Body of pancreas (tissue), 4 donors: Measurements from ENCODE around the gene CFAP92. TPM values are rescaled to one million over a fixed set of nuclear protein-coding genes. Genes with fewer than 3 reads are reported as not detected.

ENCODE experiments used
- ATAC-seq: fragments of 150-250 bp; one replicate; pipeline ENCODE4 v1.9.1; 2016
- DNase-seq, 4 donors: peaks; one replicate each; pipeline ENCODE4 v3.0.0-alpha.2; 2019
- H3K27ac ChIP-seq, 4 donors: fragments of 200-600 bp; sonication (generic); 1 replicate in 3 of 4; 2 replicates in 1 of 4; pipeline versions ENCODE4 v1.5.1 to v1.6.1; 2016 to 2019; ENCODE audit warnings: mild to moderate bottlenecking in 1 of 4, mixed read lengths in 1 of 4, moderate library complexity in 1 of 4
- H3K27me3 ChIP-seq, 2 donors: fragments of 200-600 bp; sonication (generic); one replicate each; pipeline ENCODE4 v1.6.0; 2016; ENCODE audit warnings: mild to moderate bottlenecking in 1 of 2
- H3K36me3 ChIP-seq, 2 donors: fragments of 200-600 bp; sonication (generic); replicated peaks in 1 of 2; 2 replicates each; pipeline ENCODE4 v1.5.1; 2016; ENCODE audit warnings: low read depth in 2 of 2; ENCODE audit not compliant: insufficient read depth in 1 of 2
- H3K4me1 ChIP-seq: fragments of 200-600 bp; sonication (generic); one replicate; pipeline ENCODE4 v1.6.0; 2016
- H3K4me3 ChIP-seq, 2 donors: fragments of 200-600 bp; sonication (generic); 1 replicate in 1 of 2; 2 replicates in 1 of 2; pipeline ENCODE4 v1.5.1; 2016 to 2019
- H3K9me3 ChIP-seq, 3 donors: fragments of 200-600 bp; sonication (generic); 1 replicate in 2 of 3; 2 replicates in 1 of 3; pipeline ENCODE4 v1.5.1; 2016
- POLR2A ChIP-seq, 3 donors: fragments of 450-650 bp; IDR thresholded peaks; one replicate each; pipeline ENCODE4 v1.6.1; 2016; ENCODE audit warnings: antibody characterized with exemption in 3 of 3, mild to moderate bottlenecking in 2 of 3
- WGBS, 2 donors: methylation state at CpG; one replicate each; pipeline ENCODE4 v1.1.5; 2017; 5-methylcytosine and 5-hydroxymethylcytosine counted together
- intact Hi-C: fragments of 100-400 bp; cut with DNase I; formaldehyde crosslinking; loops from one replicate; pipeline ENCODE4 v1.15.1; 2023
- total RNA-seq, 2 donors: library from RNA; depleted of rRNA; stranded (reverse); fragments of >200 nt; gene quantifications; one replicate each; pipeline ENCODE4 v1.1.0, GENCODE V29; 2016
- TF ChIP-seq, protein P1 (sequence below), 7 experiments: fragments of 450-650 bp in 4 of 7; fragments of 200-600 bp in 3 of 7; sonication (generic) in 3 of 7; IDR thresholded peaks; one replicate each; pipeline ENCODE4 v1.5.1; 2016 to 2019; ENCODE audit warnings: antibody characterized with exemption in 7 of 7

CFAP92 gene
- total RNA-seq, 2 donors from 2014 or later, result not detected

GRCh38 chr3:129031476-129032215 is 37.8 kb upstream of the CFAP92 start:
- Histone ChIP-seq H3K4me1 (peaks cover 10% of the 10 kb centered on the region), H3K4me3 (no peak overlapping the region), H3K27me3 (no peaks in the 10 kb centered on the region), H3K27ac (no peak overlapping the region), H3K36me3 (no peaks in the 10 kb centered on the region), H3K9me3 (no peaks in the 10 kb centered on the region)
- WGBS, 2 donors, result 78 to 82% methylated on average over 9 to 10 of the region's 10 CpGs
- no peak for ATAC-seq
- no peak for TF ChIP-seq POLR2A (IDR thresholded peaks at IDR 0.05)
- TF ChIP-seq, protein P1, sequence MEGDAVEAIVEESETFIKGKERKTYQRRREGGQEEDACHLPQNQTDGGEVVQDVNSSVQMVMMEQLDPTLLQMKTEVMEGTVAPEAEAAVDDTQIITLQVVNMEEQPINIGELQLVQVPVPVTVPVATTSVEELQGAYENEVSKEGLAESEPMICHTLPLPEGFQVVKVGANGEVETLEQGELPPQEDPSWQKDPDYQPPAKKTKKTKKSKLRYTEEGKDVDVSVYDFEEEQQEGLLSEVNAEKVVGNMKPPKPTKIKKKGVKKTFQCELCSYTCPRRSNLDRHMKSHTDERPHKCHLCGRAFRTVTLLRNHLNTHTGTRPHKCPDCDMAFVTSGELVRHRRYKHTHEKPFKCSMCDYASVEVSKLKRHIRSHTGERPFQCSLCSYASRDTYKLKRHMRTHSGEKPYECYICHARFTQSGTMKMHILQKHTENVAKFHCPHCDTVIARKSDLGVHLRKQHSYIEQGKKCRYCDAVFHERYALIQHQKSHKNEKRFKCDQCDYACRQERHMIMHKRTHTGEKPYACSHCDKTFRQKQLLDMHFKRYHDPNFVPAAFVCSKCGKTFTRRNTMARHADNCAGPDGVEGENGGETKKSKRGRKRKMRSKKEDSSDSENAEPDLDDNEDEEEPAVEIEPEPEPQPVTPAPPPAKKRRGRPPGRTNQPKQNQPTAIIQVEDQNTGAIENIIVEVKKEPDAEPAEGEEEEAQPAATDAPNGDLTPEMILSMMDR (IDR thresholded peaks at IDR 0.05), result no peak
- intact Hi-C loops, result no loop called here
- DNase-seq, result no peak

- intact Hi-C loops, result no loop called here
- 92% methylated on average over 4 of the region's 4 CpGs; no CpG with 5 or more reads in 1 of the 2 donors for WGBS, 2 donors
- ATAC-seq (no peak), DNase-seq (no peak)
- H3K27ac ChIP-seq, result no peak overlapping the region
- TF ChIP-seq, protein P1 (IDR thresholded peaks at IDR 0.05), result no peak
- TF ChIP-seq POLR2A (IDR thresholded peaks at IDR 0.05), result no peak
- H3K4me1 ChIP-seq, result peaks cover 13% of the 10 kb centered on the region
- H3K27me3 ChIP-seq, result no peaks in the 10 kb centered on the region
- no peaks in the 10 kb centered on the region for H3K9me3 ChIP-seq
- H3K4me3 ChIP-seq, result no peak overlapping the region
- no peaks in the 10 kb centered on the region for H3K36me3 ChIP-seq
Observed at GRCh38 chr3:129030611-129031010, 36.7 kb upstream of the CFAP92 start.

GRCh38 chr3:129028866-129029265 is 35.0 kb upstream of the CFAP92 start:
- TF ChIP-seq POLR2A (IDR thresholded peaks at IDR 0.05), result no peak
- TF ChIP-seq, protein P1 (IDR thresholded peaks at IDR 0.05), result no peak
- 86 to 89% methylated on average over 13 of the region's 13 CpGs for WGBS, 2 donors
- intact Hi-C loops, result no loop called here
- H3K4me3 ChIP-seq, result no peak overlapping the region
- no peak overlapping the region for H3K27ac ChIP-seq
- H3K36me3 ChIP-seq, result no peaks in the 10 kb centered on the region
- ATAC-seq (no peak), DNase-seq (no peak)
- peaks cover 13% of the 10 kb centered on the region for H3K4me1 ChIP-seq
- no peaks in the 10 kb centered on the region for H3K27me3 ChIP-seq
- H3K9me3 ChIP-seq, result no peaks in the 10 kb centered on the region

GRCh38 chr3:129027544-129027880 is 33.6 kb upstream of the CFAP92 start:
- Histone ChIP-seq H3K9me3 (no peaks in the 10 kb centered on the region), H3K4me3 (peak overlapping the region in 1 of 2 donors; percentile 42), H3K27me3 (no peaks in the 10 kb centered on the region), H3K27ac (peak overlapping the region in 1 of 4 donors; percentile 38), H3K4me1 (peaks cover 13% of the 10 kb centered on the region), H3K36me3 (no peaks in the 10 kb centered on the region)
- 65 to 71% methylated on average over 15 of the region's 15 CpGs for WGBS, 2 donors
- no peak for TF ChIP-seq POLR2A (IDR thresholded peaks at IDR 0.05)
- TF ChIP-seq, protein P1 (IDR thresholded peaks at IDR 0.05), result no peak
- intact Hi-C loops, result no loop called here
- DNase-seq (no peak), ATAC-seq (no peak)
